WTC11 (cell line): Measurements from ENCODE around the gene FDPS. TPM values are rescaled to one million over a fixed set of nuclear protein-coding genes. Genes with fewer than 3 reads are reported as not detected.

ENCODE experiments used
- ARID4B ChIP-seq: sonication (generic); formaldehyde crosslinking; IDR thresholded peaks from 2 replicates; pipeline ENCODE4 v1.8.0; 2023; ENCODE audit warnings: missing genetic modification reagents, mild to moderate bottlenecking, borderline replicate concordance
- ATF6 ChIP-seq: sonication (generic); formaldehyde crosslinking; IDR thresholded peaks from 2 replicates; pipeline ENCODE4 v1.8.1; 2023; ENCODE audit warnings: mild to moderate bottlenecking, missing genetic modification reagents
- E2F5 ChIP-seq: sonication (generic); formaldehyde crosslinking; IDR thresholded peaks from 2 replicates; pipeline ENCODE4 v1.8.1; 2022; ENCODE audit warnings: mild to moderate bottlenecking, moderate library complexity, missing genetic modification reagents
- ELF4 ChIP-seq: sonication (generic); formaldehyde crosslinking; IDR thresholded peaks from 2 replicates; pipeline ENCODE4 v1.8.1; 2022; ENCODE audit warnings: low read depth, mild to moderate bottlenecking, moderate library complexity, missing genetic modification reagents
- FOXP1 ChIP-seq: sonication (generic); formaldehyde crosslinking; IDR thresholded peaks from 2 replicates; pipeline ENCODE4 v1.8.0; 2022; ENCODE audit warnings: missing genetic modification reagents, mild to moderate bottlenecking, moderate library complexity, borderline replicate concordance
- GABPB1 ChIP-seq: sonication (generic); formaldehyde crosslinking; IDR thresholded peaks from 2 replicates; pipeline ENCODE4 v1.8.1; 2023; ENCODE audit warnings: mild to moderate bottlenecking, missing genetic modification reagents
- JAZF1 ChIP-seq: fragments of 250-450 bp; sonication (Bioruptor Pico); IDR thresholded peaks from 2 replicates; pipeline ENCODE4 v1.9.0; 2021; ENCODE audit warnings: moderate library complexity, mild to moderate bottlenecking, inconsistent platforms
- MAX ChIP-seq: sonication (generic); formaldehyde crosslinking; IDR thresholded peaks from 2 replicates; pipeline ENCODE4 v1.8.0; 2022; ENCODE audit warnings: mild to moderate bottlenecking, missing genetic modification reagents
- MYBL2 ChIP-seq: sonication (generic); formaldehyde crosslinking; IDR thresholded peaks from 2 replicates; pipeline ENCODE4 v1.8.1; 2023; ENCODE audit warnings: mild to moderate bottlenecking, moderate library complexity, missing genetic modification reagents
- NR1H2 ChIP-seq: sonication (generic); formaldehyde crosslinking; IDR thresholded peaks from 2 replicates; pipeline ENCODE4 v1.9.0; 2021; ENCODE audit warnings: mild to moderate bottlenecking, moderate library complexity, missing genetic modification reagents
- PRDM15 ChIP-seq: sonication (generic); formaldehyde crosslinking; IDR thresholded peaks from 2 replicates; pipeline ENCODE4 v1.8.0; 2022; ENCODE audit warnings: missing genetic modification reagents
- PRRX2 ChIP-seq: fragments of 250-450 bp; sonication (Bioruptor Pico); IDR thresholded peaks from 2 replicates; pipeline ENCODE4 v1.8.0; 2021; ENCODE audit warnings: mild to moderate bottlenecking
- RORB ChIP-seq: fragments of 250-450 bp; sonication (Bioruptor Pico); IDR thresholded peaks from 2 replicates; pipeline ENCODE4 v1.9.0; 2021; ENCODE audit warnings: mild to moderate bottlenecking
- TEAD1 ChIP-seq: sonication (generic); formaldehyde crosslinking; IDR thresholded peaks from 2 replicates; pipeline ENCODE4 v1.8.0; 2022; ENCODE audit warnings: mild to moderate bottlenecking, missing genetic modification reagents
- TEAD4 ChIP-seq: sonication (generic); formaldehyde crosslinking; IDR thresholded peaks from 2 replicates; pipeline ENCODE4 v1.8.0; 2022; ENCODE audit warnings: mild to moderate bottlenecking, missing genetic modification reagents
- USF1 ChIP-seq: sonication (generic); formaldehyde crosslinking; IDR thresholded peaks from 2 replicates; pipeline ENCODE4 v1.8.0; 2022; ENCODE audit warnings: mild to moderate bottlenecking, missing genetic modification reagents
- USF2 ChIP-seq: sonication (generic); formaldehyde crosslinking; IDR thresholded peaks from 2 replicates; pipeline ENCODE4 v1.8.1; 2023; ENCODE audit warnings: mild to moderate bottlenecking, missing genetic modification reagents, moderate library complexity
- ZBTB43 ChIP-seq: sonication (generic); formaldehyde crosslinking; IDR thresholded peaks from 2 replicates; pipeline ENCODE4 v1.8.1; 2023; ENCODE audit warnings: mild to moderate bottlenecking, missing genetic modification reagents
- ZNF219 ChIP-seq: sonication (generic); formaldehyde crosslinking; IDR thresholded peaks from 2 replicates; pipeline ENCODE4 v1.8.0; 2023; ENCODE audit warnings: missing genetic modification reagents, mild to moderate bottlenecking, borderline replicate concordance
- ZNF425 ChIP-seq: fragments of 250-450 bp; sonication (Bioruptor Pico); conservative IDR thresholded peaks from 2 replicates; pipeline ENCODE4 v1.9.0; 2021; ENCODE audit warnings: mild to moderate bottlenecking
- ZNF671 ChIP-seq: fragments of 250-450 bp; sonication (Bioruptor Pico); IDR thresholded peaks from 2 replicates; pipeline ENCODE4 v1.8.0; 2021; ENCODE audit warnings: mild to moderate bottlenecking
- total RNA-seq: library from RNA; stranded (reverse); gene quantifications from 3 replicates; pipeline ENCODE4 v1.2.3, GENCODE V29; 2021

Gene FDPS
- total RNA-seq, 1 experiment from 2014 or later, result 354 TPM

GRCh38 chr1:155324717-155325602 is 16.3 kb downstream of the FDPS start (continued):
- TF ChIP-seq RORB (CRISPR knock-in tag), result no peak
- no peak for TF ChIP-seq PRDM15 (CRISPR knock-in tag)
- TF ChIP-seq ZNF671 (CRISPR knock-in tag), result no peak
- peak; percentile 82 for TF ChIP-seq ARID4B
- TF ChIP-seq ZNF219 (CRISPR knock-in tag), result no peak; the same call in 1 of the 2 replicates
- no peak for TF ChIP-seq ZNF425 (CRISPR knock-in tag)
- no peak for TF ChIP-seq E2F5 (CRISPR knock-in tag)
- no peak for TF ChIP-seq USF1 (CRISPR knock-in tag)
- TF ChIP-seq MAX (CRISPR knock-in tag), result peak; percentile 68; the same call in 1 of the 2 replicates
- peak; percentile 37; the same call in 1 of the 2 replicates for TF ChIP-seq USF2 (CRISPR knock-in tag)
- 0 out of 2 replicates have a peak, but pooled peaks have one; percentile 22 for TF ChIP-seq TEAD1 (CRISPR knock-in tag)
- no peak for TF ChIP-seq ELF4 (CRISPR knock-in tag)
- no peak for TF ChIP-seq ATF6 (CRISPR knock-in tag)
- TF ChIP-seq NR1H2 (CRISPR knock-in tag), result no peak
- no peak for TF ChIP-seq TEAD4 (CRISPR knock-in tag)
- TF ChIP-seq PRRX2, result no peak
- TF ChIP-seq GABPB1 (CRISPR knock-in tag), result no peak
- TF ChIP-seq MYBL2, result no peak
- no peak for TF ChIP-seq ZBTB43 (CRISPR knock-in tag)
- TF ChIP-seq JAZF1 (CRISPR knock-in tag), result no peak
- TF ChIP-seq FOXP1 (CRISPR knock-in tag), result peak; percentile 35; the same call in 1 of the 2 replicates
